A673 (cell line): ENCODE data around the gene C1QTNF8. TPM values are rescaled to one million over a fixed set of nuclear protein-coding genes. Genes with fewer than 3 reads are reported as not detected.

Experiments used
- BruUV-seq: library from RNA; stranded (reverse); fragments of 400-500 nt; replicated peaks from 2 replicates; lab custom pipeline; 2021; lab: Mats Ljungman, UMichigan
- CTCF ChIA-PET: fragments of 300-600 bp; sonication (Branson Sonifier 250); formaldehyde crosslinking; loops from one replicate; lab custom pipeline; 2022; ENCODE audit warnings: antibody characterized with exemption; lab: Charles Lee
- POLR2A ChIA-PET: fragments of 300-600 bp; sonication (Branson Sonifier 250); formaldehyde crosslinking; loops from one replicate; lab custom pipeline; 2022; ENCODE audit warnings: antibody characterized with exemption; ENCODE audit not compliant: low non-redundant PET; lab: Charles Lee
- DNase-seq: peaks from one replicate; pipeline ENCODE4 v3.0.0-alpha.2; 2015; ENCODE audit warnings: low spot score
- H3K27ac ChIP-seq: fragments of 200-600 bp; sonication (generic); 2 replicates; pipeline ENCODE4 v1.5.1; 2016; ENCODE audit warnings: mixed run types, low read depth, mild to moderate bottlenecking, mixed read lengths, antibody characterized with exemption, low read length; ENCODE audit not compliant: poor library complexity, severe bottlenecking
- H3K27me3 ChIP-seq: fragments of 200-600 bp; sonication (generic); replicated peaks from 2 replicates; pipeline ENCODE4 v1.6.1; 2017; ENCODE audit warnings: mixed run types, low read depth, mild to moderate bottlenecking, mixed read lengths, antibody characterized with exemption, low read length; ENCODE audit not compliant: insufficient read depth, poor library complexity
- H3K36me3 ChIP-seq: fragments of 200-600 bp; sonication (generic); 2 replicates; pipeline ENCODE4 v1.6.1; 2016; ENCODE audit warnings: mixed run types, mild to moderate bottlenecking, mixed read lengths, antibody characterized with exemption, low read length; ENCODE audit not compliant: insufficient read depth, poor library complexity, severe bottlenecking
- H3K4me1 ChIP-seq: fragments of 200-600 bp; sonication (generic); 2 replicates; pipeline ENCODE4 v1.6.1; 2017; ENCODE audit warnings: mixed run types, mild to moderate bottlenecking, mixed read lengths, antibody characterized with exemption, low read length; ENCODE audit not compliant: insufficient read depth, poor library complexity, severe bottlenecking
- H3K4me3 ChIP-seq: fragments of 200-600 bp; sonication (generic); 2 replicates; pipeline ENCODE4 v1.5.1; 2016; ENCODE audit warnings: low read depth, mixed run types, mild to moderate bottlenecking, mixed read lengths, low read length; ENCODE audit not compliant: poor library complexity, severe bottlenecking
- H3K9me3 ChIP-seq: fragments of 200-600 bp; sonication (generic); 2 replicates; pipeline ENCODE4 v1.6.1; 2016; ENCODE audit warnings: mixed run types, low read depth, mild to moderate bottlenecking, mixed read lengths, antibody characterized with exemption, low read length; ENCODE audit not compliant: poor library complexity, severe bottlenecking
- EZH2 ChIP-seq: fragments of 200-600 bp; sonication (generic); IDR thresholded peaks from 2 replicates; pipeline ENCODE4 v1.6.1; 2017; ENCODE audit warnings: borderline replicate concordance, low read depth, mild to moderate bottlenecking, mixed read lengths, antibody characterized with exemption, low read length; ENCODE audit not compliant: poor library complexity, severe bottlenecking
- intact Hi-C: fragments of 100-400 bp; cut with micrococcal nuclease; formaldehyde crosslinking; loops from one replicate; pipeline ENCODE4 v1.10.0; 2022; ENCODE audit not compliant: unreplicated experiment
- total RNA-seq: library from RNA; stranded (reverse); gene quantifications from 2 replicates; pipeline ENCODE4 v1.2.3, GENCODE V29; 2021
- TF ChIP-seq, protein P1 (sequence below): fragments of 300-800, 200-600 bp; sonication (generic); conservative IDR thresholded peaks from 2 replicates; pipeline ENCODE4 v1.5.1; 2017; ENCODE audit warnings: low read depth, mild to moderate bottlenecking, antibody characterized with exemption, low read length, moderate library complexity, mixed read lengths

C1QTNF8 gene
- total RNA-seq, 1 experiment from 2014 or later, result not detected

DNA sequence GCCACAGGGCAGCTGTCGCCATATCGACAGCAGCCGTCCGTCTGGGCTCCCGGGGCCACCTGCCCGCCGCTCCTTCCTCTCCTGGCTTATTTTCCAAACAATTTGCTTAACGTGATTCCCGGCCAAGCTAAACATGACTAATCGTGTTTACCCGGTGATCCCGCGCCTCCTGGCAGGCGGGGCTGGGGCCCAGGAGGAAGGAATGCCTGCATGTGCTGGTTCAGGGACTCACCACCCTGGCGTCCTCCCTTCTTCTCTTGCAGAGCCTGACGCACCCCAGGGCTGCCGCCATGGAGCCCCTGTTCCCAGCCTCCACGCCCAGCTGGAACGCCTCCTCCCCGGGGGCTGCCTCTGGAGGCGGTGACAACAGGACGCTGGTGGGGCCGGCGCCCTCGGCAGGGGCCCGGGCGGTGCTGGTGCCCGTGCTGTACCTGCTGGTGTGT, 17.4 kb downstream of the C1QTNF8 start:
- H3K27ac ChIP-seq, result no peak overlapping the region
- POLR2A ChIA-PET, result no interaction called here
- peaks cover 20% of the 10 kb centered on the region for H3K27me3 ChIP-seq
- BruUV-seq, result no TSS peak
- H3K9me3 ChIP-seq, result no peaks in the 10 kb centered on the region
- no peak for TF ChIP-seq EZH2
- TF ChIP-seq, protein P1, sequence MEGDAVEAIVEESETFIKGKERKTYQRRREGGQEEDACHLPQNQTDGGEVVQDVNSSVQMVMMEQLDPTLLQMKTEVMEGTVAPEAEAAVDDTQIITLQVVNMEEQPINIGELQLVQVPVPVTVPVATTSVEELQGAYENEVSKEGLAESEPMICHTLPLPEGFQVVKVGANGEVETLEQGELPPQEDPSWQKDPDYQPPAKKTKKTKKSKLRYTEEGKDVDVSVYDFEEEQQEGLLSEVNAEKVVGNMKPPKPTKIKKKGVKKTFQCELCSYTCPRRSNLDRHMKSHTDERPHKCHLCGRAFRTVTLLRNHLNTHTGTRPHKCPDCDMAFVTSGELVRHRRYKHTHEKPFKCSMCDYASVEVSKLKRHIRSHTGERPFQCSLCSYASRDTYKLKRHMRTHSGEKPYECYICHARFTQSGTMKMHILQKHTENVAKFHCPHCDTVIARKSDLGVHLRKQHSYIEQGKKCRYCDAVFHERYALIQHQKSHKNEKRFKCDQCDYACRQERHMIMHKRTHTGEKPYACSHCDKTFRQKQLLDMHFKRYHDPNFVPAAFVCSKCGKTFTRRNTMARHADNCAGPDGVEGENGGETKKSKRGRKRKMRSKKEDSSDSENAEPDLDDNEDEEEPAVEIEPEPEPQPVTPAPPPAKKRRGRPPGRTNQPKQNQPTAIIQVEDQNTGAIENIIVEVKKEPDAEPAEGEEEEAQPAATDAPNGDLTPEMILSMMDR, result no peak
- H3K4me3 ChIP-seq, result no peak overlapping the region
- intact Hi-C loops, result no loop called here
- H3K4me1 ChIP-seq, result peaks cover 6% of the 10 kb centered on the region
- CTCF ChIA-PET, result no interaction called here
- H3K36me3 ChIP-seq, result no peaks in the 10 kb centered on the region
- no peak for DNase-seq

DNA sequence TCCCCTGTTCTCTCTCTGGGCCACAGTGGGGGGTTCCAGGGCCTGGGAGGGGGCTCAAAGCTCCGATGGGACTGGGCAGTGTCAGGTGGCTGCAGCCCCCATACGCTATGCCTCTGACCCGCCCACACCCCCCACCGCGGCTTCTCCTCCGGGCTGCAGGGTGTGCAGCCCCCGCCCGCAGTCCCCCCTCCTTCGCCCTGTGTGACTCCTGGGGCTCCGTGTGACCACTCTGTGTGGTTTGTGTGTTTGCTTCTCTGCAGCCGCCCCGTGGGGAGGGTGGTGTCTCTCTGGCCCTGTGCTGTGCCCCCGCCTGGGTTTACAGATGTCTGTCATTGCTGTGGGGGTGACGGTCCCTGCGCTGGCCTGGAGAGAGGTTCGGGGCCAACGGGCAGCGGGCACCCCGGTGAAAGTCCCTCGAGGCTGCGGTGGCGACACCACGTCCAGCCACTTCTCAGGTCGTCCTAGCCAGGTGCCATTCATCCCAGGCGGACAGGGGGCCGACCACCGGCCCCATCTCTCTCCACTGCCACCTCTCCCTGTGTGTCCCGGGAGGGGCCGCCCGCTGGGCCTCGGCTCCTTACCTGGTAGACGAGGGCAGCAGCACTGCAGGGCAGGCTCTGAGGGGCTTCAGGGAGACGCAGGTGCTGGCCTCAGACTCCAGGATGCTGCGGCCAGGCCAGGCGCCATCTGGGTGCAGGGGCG, 18.0 kb downstream of the C1QTNF8 start:
- intact Hi-C loops, result no loop called here
- no TSS peak for BruUV-seq
- H3K36me3 ChIP-seq, result no peaks in the 10 kb centered on the region
- TF ChIP-seq, protein P1, result no peak
- TF ChIP-seq EZH2, result no peak
- H3K9me3 ChIP-seq, result no peaks in the 10 kb centered on the region
- H3K4me1 ChIP-seq, result peaks cover 6% of the 10 kb centered on the region
- H3K4me3 ChIP-seq, result no peak overlapping the region
- POLR2A ChIA-PET, result no interaction called here
- CTCF ChIA-PET, result no interaction called here
- no peak overlapping the region for H3K27ac ChIP-seq
- DNase-seq, result no peak
- peaks cover 26% of the 10 kb centered on the region for H3K27me3 ChIP-seq

DNA sequence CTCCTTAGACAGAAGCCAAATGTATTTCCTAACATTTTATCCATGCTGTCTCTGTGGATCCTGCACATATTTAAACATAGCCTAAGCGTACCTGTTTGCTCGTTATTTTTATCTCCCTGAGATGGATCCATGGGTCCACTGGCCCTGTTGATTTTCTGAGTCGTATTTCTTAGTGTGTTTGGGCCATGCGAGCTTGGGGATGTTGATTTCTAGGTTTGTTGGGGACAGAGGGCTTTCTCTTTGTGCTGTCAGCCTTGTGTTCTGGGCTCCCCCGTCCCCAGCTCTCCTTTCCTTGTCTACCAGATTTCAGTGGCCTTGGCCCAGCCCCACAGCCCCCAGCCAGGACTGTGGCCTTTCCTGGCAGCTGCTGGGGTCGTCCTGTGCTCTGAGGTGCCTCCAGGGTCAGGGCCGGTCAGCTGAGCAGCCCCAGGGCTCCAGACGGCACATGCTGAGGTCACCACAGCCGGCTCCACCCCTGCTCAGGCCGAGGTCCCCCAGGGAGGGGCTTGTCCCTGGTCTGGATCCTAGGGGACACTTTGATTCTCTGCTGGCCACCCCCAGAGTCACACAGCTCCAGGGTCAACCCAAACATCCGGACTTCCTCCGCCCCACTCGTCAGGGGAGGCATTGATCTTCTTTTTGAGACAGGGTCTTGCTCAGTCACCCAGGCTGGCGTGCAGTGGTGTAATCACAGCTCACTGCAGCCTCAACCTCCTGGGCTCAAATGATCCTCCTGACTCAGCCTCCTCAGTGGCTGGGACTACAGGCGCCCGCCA, 19.1 kb downstream of the C1QTNF8 start:
- intact Hi-C loops, result no loop called here
- Histone ChIP-seq H3K36me3 (no peaks in the 10 kb centered on the region), H3K27ac (no peak overlapping the region), H3K9me3 (no peaks in the 10 kb centered on the region), H3K27me3 (peaks cover 35% of the 10 kb centered on the region), H3K4me1 (peaks cover 6% of the 10 kb centered on the region), H3K4me3 (no peak overlapping the region)
- POLR2A ChIA-PET, result no interaction called here
- DNase-seq, result no peak
- TF ChIP-seq, protein P1, result no peak
- no peak for TF ChIP-seq EZH2
- no TSS peak for BruUV-seq
- CTCF ChIA-PET, result no interaction called here
